Upper lobe of left lung (tissue), 4 donors: ENCODE measurements around the gene KSR2.

Experiments
- CTCF ChIP-seq, 6 experiments: fragments of 450-650 bp in 4 of 6; fragments of 200-600 bp in 2 of 6; sonication (generic) in 2 of 6; IDR thresholded peaks; one replicate each; pipeline ENCODE4 v1.5.1; 2016 to 2019; ENCODE audit warnings: antibody characterized with exemption in 6 of 6
- EP300 ChIP-seq, 4 donors: sonication (generic); formaldehyde crosslinking; IDR thresholded peaks; one replicate each; pipeline ENCODE4 v1.5.1; 2017; ENCODE audit warnings: antibody characterized with exemption in 4 of 4, control low read depth in 2 of 4
- POLR2A ChIP-seq, 4 donors: fragments of 450-650 bp; IDR thresholded peaks; one replicate each; pipeline ENCODE4 v1.5.1; 2016 to 2017; ENCODE audit warnings: antibody characterized with exemption in 4 of 4, mild to moderate bottlenecking in 2 of 4
- POLR2AphosphoS5 ChIP-seq, 2 donors: sonication (generic); formaldehyde crosslinking; IDR thresholded peaks; one replicate each; pipeline ENCODE4 v1.5.1; 2017; ENCODE audit warnings: antibody characterized with exemption in 2 of 2

DNA sequence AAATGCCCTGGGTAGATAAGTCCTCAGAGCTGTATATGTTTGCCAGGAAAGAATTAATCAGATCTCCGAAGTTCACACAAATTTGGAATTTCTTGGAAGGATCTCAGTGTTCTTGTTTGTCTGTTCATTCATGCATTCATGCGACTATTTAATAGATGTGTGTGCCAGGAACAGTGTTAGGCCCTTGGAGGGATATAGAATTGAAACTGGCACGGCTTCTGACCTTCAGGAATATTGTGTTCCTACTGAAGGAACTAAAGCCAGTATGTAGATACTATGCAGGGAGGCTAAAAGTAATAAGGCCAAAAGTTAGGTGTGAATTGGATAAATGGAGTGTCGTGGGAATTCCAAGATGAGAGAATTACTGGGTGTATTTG lies 441.3 kb downstream of the KSR2 start:
- TF ChIP-seq POLR2A (IDR thresholded peaks at IDR 0.05) (no peak), CTCF (IDR thresholded peaks at IDR 0.05) (no peak), EP300 (IDR thresholded peaks at IDR 0.05) (no peak), POLR2AphosphoS5 (IDR thresholded peaks at IDR 0.05) (no peak)
